Gastrocnemius medialis (tissue), 4 donors: ENCODE results near the gene SLC6A18.

Source experiments
- CTCF ChIP-seq, 5 experiments: fragments of 450-650 bp in 3 of 5; fragments of 200-600 bp in 2 of 5; sonication (generic) in 2 of 5; IDR thresholded peaks in 4 of 5; conservative IDR thresholded peaks in 1 of 5; 1 replicate in 4 of 5; 2 replicates in 1 of 5; pipeline ENCODE4 v1.5.1; 2016 to 2019; ENCODE audit warnings: antibody characterized with exemption in 5 of 5, mild to moderate bottlenecking in 3 of 5, moderate library complexity in 3 of 5
- POLR2A ChIP-seq, 2 donors: fragments of 450-650 bp; IDR thresholded peaks; one replicate each; pipeline ENCODE4 v1.6.1; 2017; ENCODE audit warnings: antibody characterized with exemption in 2 of 2, mild to moderate bottlenecking in 2 of 2, moderate library complexity in 2 of 2

DNA sequence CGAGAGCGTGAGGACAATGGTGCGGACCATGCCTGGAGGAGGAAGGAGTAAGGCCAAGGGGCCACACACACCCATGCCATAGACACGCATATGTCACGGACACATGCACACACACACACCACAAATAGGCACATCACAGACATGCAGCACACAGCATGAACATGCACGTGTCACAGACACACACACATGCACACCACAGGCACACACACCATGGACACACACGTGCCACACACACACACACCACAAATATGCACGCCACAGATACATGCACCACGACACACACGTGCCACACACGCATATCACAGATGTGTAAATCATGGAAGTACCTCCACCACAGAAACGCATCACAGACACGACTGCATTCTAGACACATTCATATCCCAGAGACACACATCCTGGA is 53.0 kb downstream of the SLC6A18 start:
- TF ChIP-seq CTCF (IDR thresholded peaks at IDR 0.05 in 4 of 5, conservative IDR thresholded peaks at IDR 0.05 in 1 of 5) = no peak
- no peak for TF ChIP-seq POLR2A (IDR thresholded peaks at IDR 0.05)
